Lung (tissue), 12 donors: ENCODE data around the gene RPP25L. TPM values are rescaled to one million over a fixed set of nuclear protein-coding genes. Genes with fewer than 3 reads are reported as not detected.

Source experiments
- ATAC-seq: fragments of 200-7000 bp; cut with Tn5 transposase; one replicate; pipeline ENCODE4 v1.9.1; 2020; ENCODE audit warnings: moderate number of reproducible peaks; ENCODE audit not compliant: insufficient read depth, low FRiP score
- DNase-seq, 3 donors: peaks; one replicate each; pipeline ENCODE4 v3.0.0-alpha.2; 2013 to 2017
- H3K27ac ChIP-seq, 2 donors: one replicate each; pipeline ENCODE4 v1.5.1; 2013; ENCODE audit warnings: mild to moderate bottlenecking in 2 of 2, moderate library complexity in 2 of 2, control low read depth in 1 of 2, inconsistent platforms in 1 of 2, low read depth in 1 of 2, low read length in 1 of 2
- H3K27me3 ChIP-seq, 3 donors: one replicate each; pipeline ENCODE4 v1.5.1; 2013; ENCODE audit warnings: low read length in 2 of 3; ENCODE audit not compliant: control insufficient read depth in 3 of 3, insufficient read depth in 3 of 3
- H3K36me3 ChIP-seq, 4 donors: one replicate each; pipeline ENCODE4 v1.5.1; 2013; ENCODE audit warnings: low read length in 4 of 4, mild to moderate bottlenecking in 1 of 4, moderate library complexity in 1 of 4; ENCODE audit not compliant: control insufficient read depth in 4 of 4, insufficient read depth in 4 of 4
- H3K4me1 ChIP-seq, 5 donors: one replicate each; pipeline ENCODE4 v1.5.1; 2013; ENCODE audit warnings: low read length in 5 of 5, mild to moderate bottlenecking in 2 of 5, moderate library complexity in 1 of 5; ENCODE audit not compliant: control insufficient read depth in 5 of 5, insufficient read depth in 5 of 5
- H3K4me3 ChIP-seq: one replicate; pipeline ENCODE4 v1.5.1; 2013; ENCODE audit warnings: mild to moderate bottlenecking, control low read depth, moderate library complexity
- H3K9ac ChIP-seq, 2 donors: one replicate each; pipeline ENCODE4 v1.5.1; 2013; ENCODE audit warnings: low read length in 2 of 2, control low read depth in 1 of 2; ENCODE audit not compliant: insufficient read depth in 1 of 2
- H3K9me3 ChIP-seq, 4 donors: one replicate each; pipeline ENCODE4 v1.5.1; 2013; ENCODE audit warnings: low read length in 3 of 4, mild to moderate bottlenecking in 1 of 4, moderate library complexity in 1 of 4; ENCODE audit not compliant: control insufficient read depth in 4 of 4, insufficient read depth in 3 of 4
- WGBS, 2 donors: extraction: QIAGEN DNeasy Blood & Tissue Kit; methylation state at CpG; one replicate each; pipeline ENCODE4 v1.1.7; 2013; 5-methylcytosine and 5-hydroxymethylcytosine counted together
- polyA plus RNA-seq, 2 donors: library from polyadenylated mRNA; stranded (reverse); fragments of 200-250 nt; gene quantifications; one replicate each; pipeline ENCODE4 v1.2.1, GENCODE V29; 2013
- total RNA-seq, 2 donors: library from RNA; depleted of rRNA in 1 of 2; stranded (reverse); fragments of >200 nt in 1 of 2; gene quantifications; one replicate each; pipeline ENCODE4 v1.2.1, GENCODE V29; 2014 to 2021
- TF ChIP-seq, protein P1 (sequence below): IDR thresholded peaks from 2 replicates; pipeline ENCODE4 v1.5.1; 2012; ENCODE audit warnings: mild to moderate bottlenecking; ENCODE audit errors: control extremely low read depth, extremely low read depth
- donor health status: control.
- donor health status: control.
- donor health status: Bipolar disorder and iron deficiency.
- donor health status: healthy.
- donor health status: DM: yes; HTN: yes; CAD: no.

The RPP25L gene
- total and polyA plus RNA-seq, 4 donors = 17.0 to 32.6 (median 25.7) TPM

DNA sequence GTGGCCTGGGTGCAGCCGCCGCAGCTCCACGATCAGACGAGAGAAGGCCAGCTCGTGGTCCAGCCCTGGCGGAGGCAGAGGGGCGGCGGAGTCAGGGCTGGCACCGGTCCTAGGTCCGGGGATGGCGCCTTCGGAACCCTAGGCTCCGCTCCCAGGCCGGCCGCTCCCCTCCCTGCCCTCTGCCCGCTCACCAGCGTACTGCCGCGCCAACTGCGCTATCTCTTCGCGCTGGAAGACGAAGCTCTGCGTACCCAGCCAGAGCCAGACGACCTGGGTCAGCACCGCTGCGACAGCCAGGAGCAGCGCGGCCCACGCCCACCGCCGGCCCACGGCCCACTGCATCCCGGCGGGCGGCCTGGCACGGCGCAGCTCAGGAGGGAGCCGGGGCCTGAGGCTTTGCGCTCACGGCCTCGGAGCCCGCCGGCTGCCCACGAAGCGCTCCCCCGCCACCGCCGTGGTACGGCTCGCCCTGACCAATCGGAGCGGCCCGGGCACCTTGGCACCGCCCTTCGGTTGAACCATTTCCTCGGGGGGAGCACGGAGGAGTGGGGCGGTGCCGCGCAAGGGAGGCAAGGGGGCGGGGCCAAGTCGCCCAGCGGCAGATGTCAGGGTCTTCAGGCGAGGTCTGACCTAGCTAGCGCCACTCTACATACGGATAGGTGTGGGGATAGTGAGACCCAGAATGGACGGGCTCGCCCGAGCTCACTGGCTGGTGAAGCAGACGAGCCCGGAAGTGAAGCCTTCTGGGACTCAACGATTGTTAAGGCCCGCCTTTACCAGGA is 25.6 kb upstream of the RPP25L start, which contains the start of gene SIGMAR1:
Gene SIGMAR1, minus strand, starts transcription at position 432 of the 782 bp plus-strand sequence. Its CDS starts 90 bp downstream, at position 342.
- ATAC-seq = peak; percentile 99
- 0 to 1% methylated on average over 55 to 74 of the region's 74 CpGs for WGBS, 2 donors
- Histone ChIP-seq H3K27me3 (no peaks in the 10 kb centered on the region), H3K36me3 (peaks cover 0 to 8% (median 5%) of the 10 kb centered on the region in 4 donors), H3K9me3 (no peaks in the 10 kb centered on the region), H3K9ac (peak within 1 kb of the TSS; percentile 28 to 90), H3K27ac (peak within 1 kb of the TSS; percentile 78 to 91), H3K4me1 (peaks cover 0 to 19% (median 7%) of the 10 kb centered on the region in 5 donors), H3K4me3 (peak within 1 kb of the TSS; percentile 71)
- TF ChIP-seq, protein P1, sequence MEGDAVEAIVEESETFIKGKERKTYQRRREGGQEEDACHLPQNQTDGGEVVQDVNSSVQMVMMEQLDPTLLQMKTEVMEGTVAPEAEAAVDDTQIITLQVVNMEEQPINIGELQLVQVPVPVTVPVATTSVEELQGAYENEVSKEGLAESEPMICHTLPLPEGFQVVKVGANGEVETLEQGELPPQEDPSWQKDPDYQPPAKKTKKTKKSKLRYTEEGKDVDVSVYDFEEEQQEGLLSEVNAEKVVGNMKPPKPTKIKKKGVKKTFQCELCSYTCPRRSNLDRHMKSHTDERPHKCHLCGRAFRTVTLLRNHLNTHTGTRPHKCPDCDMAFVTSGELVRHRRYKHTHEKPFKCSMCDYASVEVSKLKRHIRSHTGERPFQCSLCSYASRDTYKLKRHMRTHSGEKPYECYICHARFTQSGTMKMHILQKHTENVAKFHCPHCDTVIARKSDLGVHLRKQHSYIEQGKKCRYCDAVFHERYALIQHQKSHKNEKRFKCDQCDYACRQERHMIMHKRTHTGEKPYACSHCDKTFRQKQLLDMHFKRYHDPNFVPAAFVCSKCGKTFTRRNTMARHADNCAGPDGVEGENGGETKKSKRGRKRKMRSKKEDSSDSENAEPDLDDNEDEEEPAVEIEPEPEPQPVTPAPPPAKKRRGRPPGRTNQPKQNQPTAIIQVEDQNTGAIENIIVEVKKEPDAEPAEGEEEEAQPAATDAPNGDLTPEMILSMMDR = no peak
- DNase-seq = peak; percentile 94 to 97 (median 96)

DNA sequence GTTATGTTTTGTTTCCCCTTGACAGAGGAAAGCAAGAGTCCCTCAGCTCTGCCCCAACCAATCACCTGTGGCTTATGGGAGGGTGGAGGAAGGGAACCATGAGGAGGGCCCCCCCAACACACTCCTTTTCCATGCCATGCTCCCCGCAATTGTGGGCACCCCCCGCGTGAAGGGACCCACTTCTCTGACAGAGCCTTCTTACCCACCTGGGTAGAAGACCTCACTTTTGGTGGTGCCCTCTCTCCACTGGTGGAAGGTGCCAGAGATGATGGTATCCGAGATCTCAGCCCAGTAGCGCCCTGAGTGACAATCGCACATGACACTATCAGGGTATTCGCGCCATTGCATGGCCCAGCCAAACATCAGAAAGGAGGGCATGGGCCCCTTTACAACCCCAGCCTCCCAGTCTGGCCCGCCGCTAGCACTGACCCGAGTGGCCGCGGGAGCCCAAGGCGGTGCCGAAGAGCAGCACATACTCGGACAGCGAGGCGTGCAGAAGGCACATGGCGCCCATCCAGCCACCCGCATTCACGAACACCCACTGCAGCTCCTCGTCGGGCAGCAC is 25.0 kb upstream of the RPP25L start:
- TF ChIP-seq, protein P1 = no peak
- Histone ChIP-seq H3K27me3 (peaks cover 0 to 5% (median 0%) of the 10 kb centered on the region in 3 donors), H3K9me3 (no peaks in the 10 kb centered on the region), H3K4me1 (peaks cover 0 to 19% (median 7%) of the 10 kb centered on the region in 5 donors), H3K27ac (peak overlapping the region; percentile 78 to 91), H3K4me3 (peak overlapping the region; percentile 71), H3K9ac (peak overlapping the region in 1 of 2 donors; percentile 55), H3K36me3 (peaks cover 0 to 8% (median 5%) of the 10 kb centered on the region in 4 donors)
- DNase-seq (peak in 1 of 3 donors; percentile 36), ATAC-seq (no peak)
- WGBS, 2 donors = 8 to 17% methylated on average over 23 of the region's 23 CpGs

DNA sequence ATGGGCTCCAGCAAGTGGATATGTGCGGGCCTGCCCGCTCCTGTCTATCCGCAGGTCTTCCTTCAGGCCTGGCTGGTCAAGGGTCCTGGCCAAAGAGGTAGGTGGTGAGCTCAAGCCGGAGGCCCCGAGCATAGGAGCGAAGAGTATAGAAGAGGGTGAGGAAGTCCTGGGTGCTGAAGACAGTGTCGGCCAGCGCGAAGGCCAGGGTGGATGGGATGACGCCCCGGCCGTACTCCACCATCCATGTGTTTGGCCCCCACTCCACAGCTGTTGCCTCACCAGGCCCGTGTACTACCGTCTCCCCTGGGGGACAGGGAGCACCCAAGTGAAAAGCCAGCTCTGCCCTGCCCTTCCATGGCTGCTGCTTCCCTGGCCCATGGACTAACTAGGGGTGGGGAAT is 23.7 kb upstream of the RPP25L start:
- H3K9me3 ChIP-seq = no peaks in the 10 kb centered on the region
- H3K4me1 ChIP-seq = peaks cover 0 to 19% (median 7%) of the 10 kb centered on the region in 5 donors
- H3K27me3 ChIP-seq = peaks cover 0 to 14% (median 8%) of the 10 kb centered on the region in 3 donors
- DNase-seq = no peak
- no peak overlapping the region for H3K27ac ChIP-seq
- ATAC-seq = no peak
- no peak overlapping the region for H3K9ac ChIP-seq
- no peak overlapping the region for H3K4me3 ChIP-seq
- peaks cover 0 to 8% (median 5%) of the 10 kb centered on the region in 4 donors for H3K36me3 ChIP-seq
- 89 to 96% methylated on average over 14 of the region's 14 CpGs for WGBS, 2 donors
- TF ChIP-seq, protein P1 = no peak
